HepG2 (cell line): ENCODE measurements around the gene IGSF21. TPM values are rescaled to one million over a fixed set of nuclear protein-coding genes. Genes with fewer than 3 reads are reported as not detected.

Source experiments
- ATAC-seq: fragments of 200-7000 bp; cut with Tn5 transposase; 3 replicates; pipeline ENCODE4 v1.9.1; 2020; ENCODE audit warnings: mild to moderate bottlenecking, moderate library complexity
- BruUV-seq: library from RNA; stranded (reverse); fragments of 400-500 nt; replicated peaks from 2 replicates; lab custom pipeline; 2021; lab: Mats Ljungman, UMichigan
- CTCF ChIA-PET: fragments of 300-600 bp; formaldehyde crosslinking; extraction: SDS; loops from one replicate; lab custom pipeline; 2021; ENCODE audit warnings: low total read pairs, inconsistent platforms, low intra/inter-chr PET ratio; lab: Yijun Ruan, JAX
- POLR2A ChIA-PET: fragments of 350-600 bp; sonication (Branson Sonifier 250); formaldehyde crosslinking; loops from one replicate; lab custom pipeline; 2020; ENCODE audit warnings: antibody characterized with exemption, inconsistent platforms; lab: Yijun Ruan, JAX
- DNase-seq: peaks from one replicate; pipeline ENCODE4 v3.0.0-alpha.2; 2015; ENCODE audit warnings: low spot score
- FAIRE-seq: peaks from 3 replicates; lab custom pipeline; 2011; peaks lifted over from hg19 to GRCh38; lab: Jason Lieb, UNC
- H2AFZ ChIP-seq: one replicate; pipeline ENCODE4 v1.6.1; 2011; ENCODE audit warnings: low read length, inconsistent platforms
- H3K27ac ChIP-seq: fragments of 300-600 bp; 3 replicates; pipeline ENCODE4 v1.8.0; 2011; ENCODE audit warnings: mixed run types, mild to moderate bottlenecking, mixed read lengths, low read length, inconsistent platforms; ENCODE audit not compliant: insufficient read depth; ENCODE audit errors: extremely low read length
- H3K27me3 ChIP-seq, 2 experiments: fragments of 200-600 bp in 1 of 2; 2 replicates in 1 of 2; 3 replicates in 1 of 2; pipeline versions ENCODE4 v1.6.0 to v1.8.0; 2011; ENCODE audit warnings: low read length in 2 of 2, mild to moderate bottlenecking in 2 of 2, moderate library complexity in 2 of 2, inconsistent platforms in 1 of 2; ENCODE audit not compliant: insufficient read depth in 2 of 2, control insufficient read depth in 1 of 2
- H3K36me3 ChIP-seq, 2 experiments: fragments of 200-600 bp in 1 of 2; replicated peaks in 1 of 2; 2 replicates in 1 of 2; 3 replicates in 1 of 2; pipeline versions ENCODE4 v1.5.1 to v1.8.0; 2011; ENCODE audit warnings: low read length in 2 of 2, inconsistent platforms in 1 of 2; ENCODE audit not compliant: insufficient read depth in 2 of 2, control insufficient read depth in 1 of 2
- H3K4me1 ChIP-seq: 2 replicates; pipeline ENCODE4 v1.5.1; 2012; ENCODE audit warnings: low read length, inconsistent platforms; ENCODE audit not compliant: insufficient read depth
- H3K4me2 ChIP-seq: 2 replicates; pipeline ENCODE4 v1.6.0; 2011; ENCODE audit warnings: low read depth, low read length, inconsistent platforms
- H3K4me3 ChIP-seq, 3 experiments: fragments of 200-600 bp in 1 of 3; sonication (generic), shearing (Covaris generic) in 1 of 3; replicated peaks in 1 of 3; 2 replicates each; pipeline ENCODE4 v1.5.1; 2011 to 2016; ENCODE audit warnings: low read length in 3 of 3, inconsistent platforms in 2 of 3, low read depth in 2 of 3, mild to moderate bottlenecking in 2 of 3, control low read depth in 1 of 3, mixed read lengths in 1 of 3; ENCODE audit not compliant: insufficient read depth in 1 of 3
- H3K79me2 ChIP-seq: one replicate; pipeline ENCODE4 v1.6.1; 2011; ENCODE audit warnings: low read length, inconsistent platforms; ENCODE audit not compliant: insufficient read depth
- H3K9ac ChIP-seq: 2 replicates; pipeline ENCODE4 v1.6.0; 2011; ENCODE audit warnings: mild to moderate bottlenecking, low read depth, low read length, inconsistent platforms; ENCODE audit not compliant: insufficient read depth
- H3K9me3 ChIP-seq: 2 replicates; pipeline ENCODE4 v1.5.1; 2012; ENCODE audit warnings: mild to moderate bottlenecking, low read length
- H4K20me1 ChIP-seq: 2 replicates; pipeline ENCODE4 v1.6.0; 2011; ENCODE audit warnings: inconsistent platforms, mild to moderate bottlenecking, low read length, moderate library complexity; ENCODE audit not compliant: insufficient read depth
- HNF4A ChIP-seq: sonication (generic); formaldehyde crosslinking; IDR thresholded peaks from 2 replicates; pipeline ENCODE4 v1.4.0; 2020; ENCODE audit warnings: missing genetic modification reagents
- PHB2 ChIP-seq: fragments of 450-650 bp; IDR thresholded peaks from 2 replicates; pipeline ENCODE4 v1.6.1; 2018; ENCODE audit not compliant: partially characterized antibody
- THAP8 ChIP-seq: sonication (generic); formaldehyde crosslinking; IDR thresholded peaks from 2 replicates; pipeline ENCODE4 v1.5.1; 2020; ENCODE audit warnings: missing genetic modification reagents, mild to moderate bottlenecking, borderline replicate concordance
- ZBTB8A ChIP-seq: sonication (generic); formaldehyde crosslinking; IDR thresholded peaks from 2 replicates; pipeline ENCODE4 v1.4.0; 2020; ENCODE audit warnings: mild to moderate bottlenecking, low read depth, missing genetic modification reagents, borderline replicate concordance
- ZSCAN31 ChIP-seq: sonication (generic); formaldehyde crosslinking; IDR thresholded peaks from 2 replicates; pipeline ENCODE4 v1.5.0; 2020; ENCODE audit warnings: low read depth, mild to moderate bottlenecking, missing genetic modification reagents
- whole genome bisulfite sequencing: methylation state at CpG from one replicate; pipeline ENCODE4 v1.1.6; 2017; ENCODE audit warnings: low lambda C conversion rate; 5-methylcytosine and 5-hydroxymethylcytosine counted together
- in situ Hi-C: cut with HindIII; loops from 2 replicates; pipeline ENCODE4 v1.10.0; 2017; ENCODE audit warnings: low pct_unique_long_range_greater_than_20kb; ENCODE audit not compliant: extremely low pct_ligation_motif_present
- intact Hi-C: fragments of 100-400 bp; cut with micrococcal nuclease; formaldehyde crosslinking; loops from one replicate; pipeline ENCODE4 v1.10.0; 2022; ENCODE audit not compliant: unreplicated experiment
- polyA plus RNA-seq, 8 experiments: library from polyadenylated mRNA; depleted of rRNA in 3 of 8; stranded (reverse) in 7 of 8; unstranded in 1 of 8; fragments of >200 nt; fragmentation: Illumina TruSeq in 4 of 8; extraction: Trizol in 4 of 8; gene quantifications; 2 replicates each; pipeline versions ENCODE4 v1.2.1 to v1.2.3, GENCODE V29; 2011 to 2016; ENCODE audit warnings: low read depth in 4 of 8, missing spikeins in 1 of 8, mixed read lengths in 1 of 8; ENCODE audit not compliant: insufficient read depth in 1 of 8
- total RNA-seq, 5 experiments: library from RNA; depleted of rRNA; stranded (reverse); fragments of >200 nt; fragmentation: Illumina TruSeq; extraction: Trizol; gene quantifications; 2 replicates each; pipeline ENCODE4 v1.2.3, GENCODE V29; 2016; ENCODE audit warnings: low read depth in 1 of 5

IGSF21 gene
- total and polyA plus RNA-seq, 2 of the 13 experiments (the other 11 are each of a cell fraction or from before 2014, with no cell fraction given) = not detected

GRCh38 chr1:18329469-18330253 lies 222.1 kb downstream of the IGSF21 start:
- POLR2A ChIA-PET = no interaction called here
- Histone ChIP-seq H3K4me1 (no peaks in the 10 kb centered on the region), H3K36me3 (no peaks in the 10 kb centered on the region), H3K79me2 (no peaks in the 10 kb centered on the region), H3K9ac (no peak overlapping the region), H3K27ac (no peak overlapping the region), H3K4me3 (no peak overlapping the region), H4K20me1 (no peaks in the 10 kb centered on the region), H2AFZ (no peak overlapping the region), H3K4me2 (no peak overlapping the region), H3K9me3 (no peaks in the 10 kb centered on the region), H3K27me3 (peaks cover 0 to 23% of the 10 kb centered on the region in 2 experiments; a peak in 2 of 5 replicates)
- no peak for FAIRE-seq
- no peak for DNase-seq
- in situ Hi-C loops = no loop called here
- ATAC-seq = no peak
- WGBS = 59% methylated on average over 4 of the region's 9 CpGs
- CTCF ChIA-PET = no interaction called here
- BruUV-seq = no TSS peak
- intact Hi-C loops = no loop called here
- TF ChIP-seq HNF4A (CRISPR knock-in tag) = no peak

- no peak overlapping the region for H3K4me3 ChIP-seq
- CTCF ChIA-PET = no interaction called here
- H3K9ac ChIP-seq = no peak overlapping the region
- no peak overlapping the region for H3K27ac ChIP-seq
- in situ Hi-C loops (no loop called here), intact Hi-C loops (no loop called here)
- no peak for TF ChIP-seq ZSCAN31 (CRISPR knock-in tag)
- no peak for TF ChIP-seq ZBTB8A (CRISPR knock-in tag)
- no peak for TF ChIP-seq PHB2
- no peak for TF ChIP-seq THAP8 (CRISPR knock-in tag)
- no peaks in the 10 kb centered on the region for H3K36me3 ChIP-seq
- H3K4me2 ChIP-seq = no peak overlapping the region
- H3K79me2 ChIP-seq = no peaks in the 10 kb centered on the region
- H4K20me1 ChIP-seq = no peaks in the 10 kb centered on the region
- no peaks in the 10 kb centered on the region for H3K9me3 ChIP-seq
- WGBS = 3% methylated on average over 6 of the region's 6 CpGs
- H2AFZ ChIP-seq = no peak overlapping the region
- H3K4me1 ChIP-seq = no peaks in the 10 kb centered on the region
- no TSS peak for BruUV-seq
- FAIRE-seq = no peak
- POLR2A ChIA-PET = no interaction called here
- H3K27me3 ChIP-seq = peaks cover 1 to 25% of the 10 kb centered on the region in 2 experiments; a peak in 3 of 5 replicates
- no peak for ATAC-seq
- no peak for DNase-seq
These were observed 225.0 kb downstream of the IGSF21 start for GRCh38 chr1:18332576-18332975.
